OCI-LY1 (cell line): ENCODE measurements around the gene HIP1R.

Experiments
- H2AFZ ChIP-seq: fragments of 200-600 bp; sonication (generic), shearing (Covaris generic); 2 replicates; pipeline ENCODE4 v1.6.0; 2014; ENCODE audit warnings: antibody characterized with exemption, mild to moderate bottlenecking, low read length
- H3F3A ChIP-seq: fragments of 200-600 bp; sonication (generic), shearing (Covaris generic); 2 replicates; pipeline ENCODE4 v1.6.0; 2014; ENCODE audit warnings: mild to moderate bottlenecking, antibody characterized with exemption, low read length, moderate library complexity; ENCODE audit not compliant: insufficient read depth
- H3K27ac ChIP-seq: fragments of 200-600 bp; sonication (generic); 2 replicates; pipeline ENCODE4 v1.5.1; 2014; ENCODE audit warnings: low read length, mixed run types, mild to moderate bottlenecking, low read depth; ENCODE audit not compliant: poor library complexity, severe bottlenecking
- H3K27me3 ChIP-seq: fragments of 200-600 bp; sonication (generic); 2 replicates; pipeline ENCODE4 v1.6.0; 2014; ENCODE audit warnings: antibody characterized with exemption, mild to moderate bottlenecking, low read length, moderate library complexity; ENCODE audit not compliant: insufficient read depth
- H3K36me3 ChIP-seq: fragments of 200-600 bp; sonication (generic); 2 replicates; pipeline ENCODE4 v1.6.1; 2014; ENCODE audit warnings: mild to moderate bottlenecking, antibody characterized with exemption, low read length, moderate library complexity, mixed read lengths; ENCODE audit not compliant: insufficient read depth
- H3K4me1 ChIP-seq: fragments of 200-600 bp; sonication (generic); 2 replicates; pipeline ENCODE4 v1.5.1; 2014; ENCODE audit warnings: mild to moderate bottlenecking, low read length, moderate library complexity; ENCODE audit not compliant: insufficient read depth, severe bottlenecking
- H3K4me2 ChIP-seq: fragments of 200-600 bp; sonication (generic), shearing (Covaris generic); 2 replicates; pipeline ENCODE4 v1.6.1; 2014; ENCODE audit warnings: low read length
- H3K4me3 ChIP-seq: fragments of 200-600 bp; sonication (generic); 2 replicates; pipeline ENCODE4 v1.5.1; 2014; ENCODE audit warnings: low read length, low read depth, mild to moderate bottlenecking, mixed read lengths; ENCODE audit not compliant: poor library complexity, severe bottlenecking
- H3K79me2 ChIP-seq: fragments of 200-600 bp; shearing (Covaris generic); 2 replicates; pipeline ENCODE4 v1.6.1; 2016; ENCODE audit warnings: mixed run types, low read length, mixed read lengths; ENCODE audit not compliant: insufficient read depth
- H3K9ac ChIP-seq: fragments of 200-600 bp; sonication (generic), shearing (Covaris generic); 2 replicates; pipeline ENCODE4 v1.6.1; 2014; ENCODE audit warnings: mild to moderate bottlenecking, low read length, mixed read lengths
- H3K9me2 ChIP-seq: fragments of 200-600 bp; sonication (generic), shearing (Covaris generic); 2 replicates; pipeline ENCODE4 v1.6.1; 2014; ENCODE audit warnings: low read depth, mild to moderate bottlenecking, low read length, mixed read lengths
- H3K9me3 ChIP-seq: fragments of 200-600 bp; shearing (Covaris generic); 2 replicates; pipeline ENCODE4 v1.6.1; 2014; ENCODE audit warnings: low read length, mixed read lengths
- H4K20me1 ChIP-seq: fragments of 200-600 bp; sonication (generic), shearing (Covaris generic); 2 replicates; pipeline ENCODE4 v1.6.0; 2016; ENCODE audit warnings: mild to moderate bottlenecking, low read length; ENCODE audit not compliant: insufficient read depth
- EZH2 ChIP-seq: fragments of 200-600 bp; sonication (generic), shearing (Covaris generic); IDR thresholded peaks from 2 replicates; pipeline ENCODE4 v1.8.0; 2017; ENCODE audit warnings: borderline replicate concordance, mixed run types, mild to moderate bottlenecking, antibody characterized with exemption, low read length, moderate library complexity, mixed read lengths
- TF ChIP-seq, protein P1 (sequence below): fragments of 200-600 bp; sonication (generic), shearing (Covaris generic); IDR thresholded peaks from 2 replicates; pipeline ENCODE4 v1.5.1; 2017; ENCODE audit warnings: mild to moderate bottlenecking, antibody characterized with exemption, low read length, moderate library complexity, mixed read lengths

The HIP1R gene

DNA sequence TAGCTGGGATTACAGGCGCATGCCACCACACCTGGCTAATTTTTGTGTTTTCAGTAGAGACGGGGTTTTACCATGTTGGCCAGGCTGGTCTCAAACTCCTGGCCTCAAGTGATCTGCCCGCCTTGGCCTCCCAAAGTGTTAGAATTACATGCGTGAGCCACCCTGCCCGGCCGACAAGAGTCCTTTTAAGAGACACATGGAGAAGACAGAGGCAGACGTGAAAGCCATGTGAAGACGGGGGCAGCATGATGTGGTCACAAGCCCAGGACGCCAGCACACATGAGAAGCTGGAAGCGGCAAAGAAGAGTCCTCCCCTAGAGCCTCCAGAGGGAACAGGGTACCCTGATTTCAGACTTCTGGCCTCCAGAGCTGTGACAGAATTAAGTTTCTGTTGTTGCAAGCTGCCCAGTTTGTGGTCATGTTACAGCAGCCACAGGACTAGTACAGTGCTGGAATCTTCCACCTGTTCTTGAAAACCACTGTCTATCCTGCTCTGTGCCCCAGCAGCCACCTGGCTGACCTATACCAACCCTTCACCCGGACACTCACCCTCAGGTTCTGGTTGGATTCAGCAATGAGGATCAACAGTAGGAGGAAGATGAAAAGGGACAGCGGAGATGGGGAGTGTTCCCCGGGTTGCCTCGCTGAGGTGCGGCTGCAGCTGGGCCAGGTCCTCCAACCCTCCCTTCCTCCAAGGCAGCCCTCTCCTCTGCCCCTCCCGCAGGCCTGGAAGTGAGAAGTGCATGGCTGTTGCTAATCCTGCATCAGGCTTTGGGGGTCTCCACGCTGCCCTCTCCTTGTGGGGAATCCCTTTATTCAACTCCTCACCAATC is 43.7 kb downstream of the HIP1R start:
- Histone ChIP-seq H4K20me1 (no peaks in the 10 kb centered on the region), H3K36me3 (no peaks in the 10 kb centered on the region), H3K79me2 (no peaks in the 10 kb centered on the region), H3K9ac (no peak overlapping the region), H2AFZ (no peak overlapping the region), H3K9me2 (no peaks in the 10 kb centered on the region), H3K27ac (no peak overlapping the region), H3K27me3 (no peaks in the 10 kb centered on the region), H3K4me3 (no peak overlapping the region), H3F3A (no peaks in the 10 kb centered on the region), H3K9me3 (no peaks in the 10 kb centered on the region), H3K4me2 (no peak overlapping the region), H3K4me1 (no peaks in the 10 kb centered on the region)
- TF ChIP-seq, protein P1, sequence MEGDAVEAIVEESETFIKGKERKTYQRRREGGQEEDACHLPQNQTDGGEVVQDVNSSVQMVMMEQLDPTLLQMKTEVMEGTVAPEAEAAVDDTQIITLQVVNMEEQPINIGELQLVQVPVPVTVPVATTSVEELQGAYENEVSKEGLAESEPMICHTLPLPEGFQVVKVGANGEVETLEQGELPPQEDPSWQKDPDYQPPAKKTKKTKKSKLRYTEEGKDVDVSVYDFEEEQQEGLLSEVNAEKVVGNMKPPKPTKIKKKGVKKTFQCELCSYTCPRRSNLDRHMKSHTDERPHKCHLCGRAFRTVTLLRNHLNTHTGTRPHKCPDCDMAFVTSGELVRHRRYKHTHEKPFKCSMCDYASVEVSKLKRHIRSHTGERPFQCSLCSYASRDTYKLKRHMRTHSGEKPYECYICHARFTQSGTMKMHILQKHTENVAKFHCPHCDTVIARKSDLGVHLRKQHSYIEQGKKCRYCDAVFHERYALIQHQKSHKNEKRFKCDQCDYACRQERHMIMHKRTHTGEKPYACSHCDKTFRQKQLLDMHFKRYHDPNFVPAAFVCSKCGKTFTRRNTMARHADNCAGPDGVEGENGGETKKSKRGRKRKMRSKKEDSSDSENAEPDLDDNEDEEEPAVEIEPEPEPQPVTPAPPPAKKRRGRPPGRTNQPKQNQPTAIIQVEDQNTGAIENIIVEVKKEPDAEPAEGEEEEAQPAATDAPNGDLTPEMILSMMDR, result no peak
- no peak for TF ChIP-seq EZH2

DNA sequence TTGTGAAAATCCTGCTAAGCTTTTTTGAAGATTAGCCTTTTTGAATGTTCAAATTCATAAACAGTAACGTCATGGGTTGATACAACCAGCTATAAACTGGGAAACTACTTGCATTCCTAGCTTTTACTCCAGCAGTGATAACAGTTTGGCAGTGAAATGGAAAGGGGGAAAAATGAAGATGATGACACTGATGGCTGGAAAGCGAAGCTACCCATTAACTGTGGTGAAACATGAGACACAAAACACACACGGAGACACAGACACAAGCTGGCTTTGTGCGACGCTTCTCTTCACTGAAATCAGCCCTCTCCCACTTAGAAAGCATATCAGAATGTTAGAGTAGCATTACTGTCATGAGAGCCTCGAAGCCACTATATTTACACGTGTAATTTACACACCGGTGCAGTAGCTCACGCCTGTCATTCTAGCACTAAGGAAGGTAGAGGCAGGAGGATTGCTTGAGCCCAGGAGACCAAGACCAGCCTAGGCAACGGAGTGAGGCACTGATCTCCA is 45.0 kb downstream of the HIP1R start:
- Histone ChIP-seq H3K27ac (no peak overlapping the region), H3K9me2 (no peaks in the 10 kb centered on the region), H3K36me3 (no peaks in the 10 kb centered on the region), H3K9ac (no peak overlapping the region), H3K4me2 (no peak overlapping the region), H3K79me2 (no peaks in the 10 kb centered on the region), H3K9me3 (no peaks in the 10 kb centered on the region), H4K20me1 (no peaks in the 10 kb centered on the region), H3K27me3 (no peaks in the 10 kb centered on the region), H2AFZ (no peak overlapping the region), H3F3A (no peaks in the 10 kb centered on the region), H3K4me3 (no peak overlapping the region), H3K4me1 (no peaks in the 10 kb centered on the region)
- TF ChIP-seq, protein P1, result no peak
- TF ChIP-seq EZH2, result no peak

DNA sequence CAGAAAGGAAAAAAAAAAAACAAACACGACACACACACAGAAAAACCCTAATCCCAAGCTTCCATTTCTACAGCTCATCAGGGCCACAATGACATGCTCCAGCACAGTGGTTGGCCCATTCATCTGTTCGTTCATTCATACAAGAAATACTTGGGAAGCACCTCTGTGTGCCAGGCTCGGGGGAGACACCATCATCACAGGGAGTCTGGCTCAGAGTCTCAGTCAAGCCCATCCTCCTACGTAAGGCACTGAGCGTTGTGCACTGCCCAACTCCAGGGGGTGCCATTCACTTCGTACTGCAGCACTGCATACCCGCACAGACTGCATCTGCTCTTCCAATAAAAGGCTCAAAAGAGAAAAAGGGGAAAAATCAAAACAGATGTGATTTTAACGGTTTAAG is 45.4 kb downstream of the HIP1R start:
- H3K4me1 ChIP-seq, result no peaks in the 10 kb centered on the region
- no peaks in the 10 kb centered on the region for H4K20me1 ChIP-seq
- no peaks in the 10 kb centered on the region for H3K9me3 ChIP-seq
- no peaks in the 10 kb centered on the region for H3F3A ChIP-seq
- H3K9me2 ChIP-seq, result no peaks in the 10 kb centered on the region
- H3K36me3 ChIP-seq, result no peaks in the 10 kb centered on the region
- TF ChIP-seq, protein P1, result peak; percentile 76
- TF ChIP-seq EZH2, result no peak
- H3K79me2 ChIP-seq, result no peaks in the 10 kb centered on the region
- H3K4me3 ChIP-seq, result no peak overlapping the region
- H3K9ac ChIP-seq, result no peak overlapping the region
- no peak overlapping the region for H3K4me2 ChIP-seq
- H2AFZ ChIP-seq, result no peak overlapping the region
- no peaks in the 10 kb centered on the region for H3K27me3 ChIP-seq
- H3K27ac ChIP-seq, result no peak overlapping the region
